Uterus (tissue), 2 donors: ENCODE measurements around the gene RBAK.
"Not testable (repeated sequence)": the region's sequence is repeated elsewhere in the genome, so short reads cannot be mapped to it uniquely, and the experiment has no call there.

Experiments used
- POLR2A ChIP-seq, 2 donors: fragments of 450-650 bp; IDR thresholded peaks; one replicate each; pipeline ENCODE4 v1.6.1; 2016; ENCODE audit warnings: antibody characterized with exemption in 2 of 2, mild to moderate bottlenecking in 1 of 2, moderate library complexity in 1 of 2
- TF ChIP-seq, protein P1 (sequence below), 4 experiments: fragments of 200-600 bp in 2 of 4; fragments of 450-650 bp in 2 of 4; sonication (generic) in 2 of 4; IDR thresholded peaks; one replicate each; pipeline ENCODE4 v1.5.1; 2016 to 2019; ENCODE audit warnings: antibody characterized with exemption in 4 of 4, mild to moderate bottlenecking in 2 of 4, moderate library complexity in 1 of 4

DNA sequence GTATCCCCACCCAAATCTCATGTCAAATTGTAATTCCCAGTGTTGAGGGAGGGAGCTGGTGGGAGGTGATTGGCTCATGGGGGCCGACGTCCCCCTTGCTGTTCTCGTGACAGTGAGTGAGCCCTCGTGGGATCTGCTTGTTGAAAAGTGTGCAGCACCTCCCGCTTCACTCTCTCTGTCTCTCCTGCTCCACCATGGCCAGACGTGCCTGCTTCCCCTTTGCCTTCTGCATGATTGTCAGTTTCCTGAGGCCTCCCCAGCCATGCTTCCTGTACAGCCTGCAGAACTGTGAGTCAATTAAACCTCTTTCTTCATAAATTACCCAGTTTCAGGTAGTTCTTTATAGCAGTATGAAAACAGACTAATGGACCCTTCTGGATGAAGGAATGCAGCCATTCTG lies 29.7 kb upstream of the RBAK start:
- TF ChIP-seq, protein P1, sequence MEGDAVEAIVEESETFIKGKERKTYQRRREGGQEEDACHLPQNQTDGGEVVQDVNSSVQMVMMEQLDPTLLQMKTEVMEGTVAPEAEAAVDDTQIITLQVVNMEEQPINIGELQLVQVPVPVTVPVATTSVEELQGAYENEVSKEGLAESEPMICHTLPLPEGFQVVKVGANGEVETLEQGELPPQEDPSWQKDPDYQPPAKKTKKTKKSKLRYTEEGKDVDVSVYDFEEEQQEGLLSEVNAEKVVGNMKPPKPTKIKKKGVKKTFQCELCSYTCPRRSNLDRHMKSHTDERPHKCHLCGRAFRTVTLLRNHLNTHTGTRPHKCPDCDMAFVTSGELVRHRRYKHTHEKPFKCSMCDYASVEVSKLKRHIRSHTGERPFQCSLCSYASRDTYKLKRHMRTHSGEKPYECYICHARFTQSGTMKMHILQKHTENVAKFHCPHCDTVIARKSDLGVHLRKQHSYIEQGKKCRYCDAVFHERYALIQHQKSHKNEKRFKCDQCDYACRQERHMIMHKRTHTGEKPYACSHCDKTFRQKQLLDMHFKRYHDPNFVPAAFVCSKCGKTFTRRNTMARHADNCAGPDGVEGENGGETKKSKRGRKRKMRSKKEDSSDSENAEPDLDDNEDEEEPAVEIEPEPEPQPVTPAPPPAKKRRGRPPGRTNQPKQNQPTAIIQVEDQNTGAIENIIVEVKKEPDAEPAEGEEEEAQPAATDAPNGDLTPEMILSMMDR (IDR thresholded peaks at IDR 0.05) = not testable (repeated sequence)
- not testable (repeated sequence) for TF ChIP-seq POLR2A (IDR thresholded peaks at IDR 0.05)
